ENCODE data around the gene RBSN. TPM values are rescaled to one million over a fixed set of nuclear protein-coding genes. Genes with fewer than 3 reads are reported as not detected.
A peak's percentile ranks its signal among the peaks of the same experiment; 100 is the strongest.

The RBSN gene
- total RNA-seq, 1 experiment from 2014 or later = 18.4 TPM

GRCh38 chr3:15064299-15064834, 34.6 kb downstream of the RBSN start:
- peak overlapping the region; percentile 90 for H3K4me2 ChIP-seq (ENCODE audit: low read length)
- H3K27me3 ChIP-seq (ENCODE audit: insufficient read depth, low read length) = no peaks in the 10 kb centered on the region
- peak overlapping the region; percentile 77 for H3K27ac ChIP-seq (ENCODE audit: low read depth, low read length)
- intact Hi-C loops (cut with micrococcal nuclease) = no loop called here
- H3K79me2 ChIP-seq (ENCODE audit: insufficient read depth, low read length) = peaks cover 38% of the 10 kb centered on the region
- H3K9me3 ChIP-seq (ENCODE audit: control insufficient read depth in 1 of 2, insufficient read depth in 1 of 2, low read depth in 1 of 2, low read length in 2 of 2) = no peaks in the 10 kb centered on the region
- ATAC-seq (peak; percentile 15; the same call in 1 of the 2 replicates), DNase-seq (ENCODE audit: low read depth, low spot score) (no peak)
- peak overlapping the region; percentile 79 to 95 for H3K4me3 ChIP-seq (replicated peaks in 1 of 2; ENCODE audit: low read depth in 1 of 2, low read length in 2 of 2)
- peaks cover 11 to 17% of the 10 kb centered on the region in 2 experiments for H3K4me1 ChIP-seq (ENCODE audit: control insufficient read depth in 1 of 2, insufficient read depth in 2 of 2, low read length in 2 of 2)
- no peaks in the 10 kb centered on the region for H3K9me2 ChIP-seq (ENCODE audit: insufficient read depth)
- RAD21 ChIA-PET (ENCODE audit: low non-redundant PET in 1 of 2, low total read pairs in 2 of 2, uncharacterized antibody in 2 of 2, unreplicated experiment in 2 of 2) = no interaction called here
- TF ChIP-seq SRF (IDR thresholded peaks at IDR 0.05; ENCODE audit: low read depth) (no peak), EGR1 (IDR thresholded peaks at IDR 0.05; ENCODE audit: low read depth) (no peak), ELF1 (IDR thresholded peaks at IDR 0.05; ENCODE audit: borderline replicate concordance, low read depth) (no peak), CEBPB (IDR thresholded peaks at IDR 0.05; ENCODE audit: low read depth) (no peak), REST (IDR thresholded peaks at IDR 0.05; ENCODE audit: low read depth) (no peak), ZNF274 (IDR thresholded peaks at IDR 0.05; ENCODE audit: low read depth, low read length) (no peak), JUND (IDR thresholded peaks at IDR 0.05) (no peak), YY1 (IDR thresholded peaks at IDR 0.05; ENCODE audit: extremely low read depth, insufficient replicate concordance, low read depth, low read length) (no peak), FOSL1 (IDR thresholded peaks at IDR 0.05; ENCODE audit: low read depth) (no peak), POLR2A (IDR thresholded peaks at IDR 0.05; ENCODE audit: borderline replicate concordance, extremely low read depth, insufficient read depth, insufficient read length) (no peak), SIN3A (IDR thresholded peaks at IDR 0.05; ENCODE audit: low read depth) (no peak), TCF7L2 (IDR thresholded peaks at IDR 0.05; ENCODE audit: borderline replicate concordance, extremely low read depth, insufficient read depth, insufficient read length) (no peak), ZBTB33 (IDR thresholded peaks at IDR 0.05; ENCODE audit: extremely low read depth, insufficient replicate concordance, low read length) (no peak), EZH2phosphoT487 (IDR thresholded peaks at IDR 0.05; ENCODE audit: borderline replicate concordance) (no peak), ATF3 (IDR thresholded peaks at IDR 0.05) (no peak), CTCF (IDR thresholded peaks at IDR 0.05 in 2 of 3, conservative IDR thresholded peaks at IDR 0.05 in 1 of 3; ENCODE audit: borderline replicate concordance in 1 of 3, insufficient read depth in 1 of 3, low read depth in 2 of 3, low read length in 2 of 3) (no peak), RAD21 (IDR thresholded peaks at IDR 0.05; ENCODE audit: low read depth) (no peak), POLR2AphosphoS5 (IDR thresholded peaks at IDR 0.05; ENCODE audit: low read depth, low read length) (no peak), MAX (IDR thresholded peaks at IDR 0.05) (no peak), CBX3 (IDR thresholded peaks at IDR 0.05; ENCODE audit: low read depth) (no peak)
- no TSS peak for BruUV-seq (replicated peaks)
- CTCF ChIA-PET = interaction anchor here (1.3 kb wide), 1 partner anchor 13 kb away, joined by 10 read pairs; no protein-coding TSS in a partner anchor
- no peaks in the 10 kb centered on the region for H4K20me1 ChIP-seq (ENCODE audit: insufficient read depth)
- peaks cover 0 to 16% of the 10 kb centered on the region in 2 experiments; a peak in 2 of 4 replicates for H3K36me3 ChIP-seq (ENCODE audit: control insufficient read depth in 1 of 2, insufficient read depth in 2 of 2, low read length in 2 of 2)
- peak overlapping the region; percentile 98 for H3K9ac ChIP-seq (ENCODE audit: low read length)
- no peak overlapping the region for H2AFZ ChIP-seq (ENCODE audit: low read depth, low read length, poor library complexity, severe bottlenecking)
- POLR2A ChIA-PET = interaction anchor here (1.1 to 1.7 kb wide), 3 partner anchors 16 to 116 kb away, joined by 3 to 4 read pairs (median 3); no protein-coding TSS in a partner anchor

Data from HCT116 (cell line).